A673 (cell line): Measurements from ENCODE around the gene KCNC3.

Source experiments
- CTCF ChIP-seq: fragments of 300-800, 200-600 bp; sonication (generic); conservative IDR thresholded peaks from 2 replicates; pipeline ENCODE4 v1.5.1; 2017; ENCODE audit warnings: low read depth, mild to moderate bottlenecking, antibody characterized with exemption, low read length, moderate library complexity, mixed read lengths
- EZH2 ChIP-seq: fragments of 200-600 bp; sonication (generic); IDR thresholded peaks from 2 replicates; pipeline ENCODE4 v1.6.1; 2017; ENCODE audit warnings: borderline replicate concordance, low read depth, mild to moderate bottlenecking, mixed read lengths, antibody characterized with exemption, low read length; ENCODE audit not compliant: poor library complexity, severe bottlenecking

- no peak for TF ChIP-seq CTCF
- no peak for TF ChIP-seq EZH2
Observed at GRCh38 chr19:50371914-50372475, 42.8 kb upstream of the KCNC3 start.
